NCI-H1092 treated with DMSO at 0.1 percent for 48 hours (cell line): Measurements from ENCODE around the gene GGA1.
"Not testable (repeated sequence)": the region's sequence is repeated elsewhere in the genome, so short reads cannot be mapped to it uniquely, and the experiment has no call there.

Experiments
- DNase-seq: peaks from one replicate; lab custom pipeline; 2025; lab: John Stamatoyannopoulos, UW

The GGA1 gene

DNA sequence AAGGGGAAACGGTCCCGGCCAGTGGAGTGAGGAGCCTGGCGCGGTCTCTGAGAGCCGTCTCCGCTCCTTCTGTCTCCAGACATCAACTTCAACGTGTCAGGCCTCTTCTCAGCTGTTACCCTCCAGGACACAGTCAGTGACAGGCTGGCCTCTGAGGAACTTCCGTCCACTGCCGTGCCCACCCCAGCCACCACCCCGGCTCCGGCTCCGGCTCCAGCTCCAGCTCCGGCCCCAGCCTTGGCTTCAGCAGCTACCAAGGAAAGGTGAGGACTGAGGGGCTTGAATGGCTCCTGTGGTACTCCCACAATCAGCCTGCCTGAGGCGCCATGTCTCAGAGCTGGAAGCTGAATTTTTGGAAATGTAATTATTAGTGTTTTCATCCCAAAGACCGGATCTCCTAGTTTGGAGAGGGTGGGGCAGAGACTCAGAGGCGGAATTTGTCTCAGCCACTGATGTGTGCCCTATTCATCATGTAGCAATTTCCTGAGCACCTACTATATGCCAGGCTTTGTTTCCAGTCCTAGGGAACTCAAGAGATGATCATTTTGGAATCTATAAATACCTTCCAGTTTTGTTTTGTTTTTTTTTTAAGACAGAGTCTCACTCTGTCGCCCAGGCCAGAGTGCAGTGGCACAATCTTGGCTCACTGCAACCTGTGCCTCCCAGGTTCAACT is 42.0 kb downstream of the GGA1 start:
- no peak for DNase-seq

- DNase-seq: no peak
These were observed 46.1 kb downstream of the GGA1 start for GRCh38 chr22:37654563-37655251.

DNA sequence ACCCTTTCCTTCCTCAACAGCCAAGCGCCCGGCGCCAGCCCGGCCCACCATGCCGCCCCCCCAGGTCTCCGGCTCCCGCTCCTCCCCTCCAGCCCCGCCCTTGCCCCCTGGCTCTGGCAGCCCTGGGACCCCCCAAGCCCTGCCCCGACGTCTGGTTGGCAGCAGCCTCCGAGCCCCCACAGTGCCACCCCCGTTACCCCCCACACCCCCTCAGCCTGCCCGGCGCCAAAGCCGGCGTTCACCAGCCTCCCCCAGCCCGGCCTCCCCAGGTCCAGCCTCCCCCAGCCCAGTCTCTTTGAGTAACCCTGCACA is 46.6 kb downstream of the GGA1 start:
- DNase-seq: no peak

DNA sequence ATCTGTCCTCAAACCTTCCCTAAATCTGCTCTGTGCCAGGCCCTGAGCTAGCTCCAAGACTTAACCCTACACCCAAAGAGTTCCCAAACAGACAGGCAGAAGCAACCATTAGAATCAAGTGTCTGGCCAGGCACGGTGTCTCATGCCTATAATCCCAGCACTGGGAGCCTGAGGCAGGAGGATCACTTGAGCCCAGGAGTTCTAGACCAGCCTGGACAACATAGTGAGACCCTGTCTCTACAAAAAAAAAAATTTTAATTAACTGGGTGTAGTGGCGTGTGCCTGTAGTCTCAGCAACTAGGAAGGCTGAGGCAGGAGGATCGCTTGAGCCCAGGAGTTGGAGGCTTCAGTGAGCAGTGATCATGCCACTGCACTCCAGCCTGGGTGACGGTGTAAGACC is 47.9 kb downstream of the GGA1 start:
- DNase-seq: not testable (repeated sequence)

- no peak for DNase-seq
These were observed 49.0 kb downstream of the GGA1 start for GRCh38 chr22:37657590-37658132.

DNA sequence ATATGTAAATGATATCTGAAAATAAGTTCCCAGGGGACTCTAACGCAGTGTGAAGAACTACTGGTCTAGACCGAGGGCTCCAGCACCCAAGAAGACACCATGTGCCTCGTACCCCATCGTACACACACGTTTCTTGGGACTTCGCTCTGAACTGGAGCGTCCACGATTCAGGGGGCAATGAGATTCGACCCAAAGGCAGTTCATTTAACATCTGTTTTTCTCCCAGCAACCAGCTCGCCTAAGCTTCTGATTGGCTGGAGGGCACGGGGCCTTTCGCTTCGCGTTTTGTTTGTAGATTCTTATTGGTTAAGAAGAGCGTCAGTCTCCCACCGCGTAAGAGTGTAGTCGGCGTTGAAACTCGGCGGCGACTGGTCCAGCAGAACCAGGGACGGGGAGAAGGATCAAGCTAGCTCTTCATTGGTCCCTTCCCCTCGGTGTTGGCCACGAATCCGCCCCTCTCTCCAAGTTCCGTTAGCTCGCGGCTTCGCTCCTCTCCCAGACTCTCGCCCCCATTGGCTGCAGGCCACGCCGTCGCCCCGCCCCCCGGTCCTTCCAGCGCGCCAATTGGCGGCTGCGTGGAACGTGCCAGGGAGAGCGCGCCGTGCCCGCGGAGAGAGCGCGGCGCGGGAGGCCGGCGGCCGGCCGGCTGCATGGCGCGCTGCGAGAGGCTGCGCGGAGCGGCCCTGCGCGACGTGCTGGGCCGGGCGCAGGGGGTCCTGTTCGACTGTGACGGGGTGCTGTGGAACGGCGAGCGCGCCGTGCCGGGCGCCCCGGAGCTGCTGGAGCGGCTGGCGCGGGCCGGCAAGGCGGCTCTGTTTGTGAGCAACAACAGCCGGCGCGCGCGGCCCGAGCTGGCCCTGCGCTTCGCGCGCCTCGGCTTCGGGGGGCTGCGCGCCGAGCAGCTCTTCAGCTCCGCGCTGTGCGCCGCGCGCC is 49.8 kb downstream of the GGA1 start, which contains the start of gene PDXP:
Gene PDXP, plus strand, starts transcription at position 591 of the 933 bp plus-strand sequence. Its CDS starts 60 bp downstream, at position 651.
- DNase-seq: peak; percentile 100

GRCh38 chr22:37659066-37659896 is 50.6 kb downstream of the GGA1 start:
- DNase-seq: peak; percentile 9

GRCh38 chr22:37659897-37660708 is 51.5 kb downstream of the GGA1 start:
- DNase-seq: no peak

- no peak for DNase-seq
These were observed 52.0 kb downstream of the GGA1 start for GRCh38 chr22:37660709-37661045.

DNA sequence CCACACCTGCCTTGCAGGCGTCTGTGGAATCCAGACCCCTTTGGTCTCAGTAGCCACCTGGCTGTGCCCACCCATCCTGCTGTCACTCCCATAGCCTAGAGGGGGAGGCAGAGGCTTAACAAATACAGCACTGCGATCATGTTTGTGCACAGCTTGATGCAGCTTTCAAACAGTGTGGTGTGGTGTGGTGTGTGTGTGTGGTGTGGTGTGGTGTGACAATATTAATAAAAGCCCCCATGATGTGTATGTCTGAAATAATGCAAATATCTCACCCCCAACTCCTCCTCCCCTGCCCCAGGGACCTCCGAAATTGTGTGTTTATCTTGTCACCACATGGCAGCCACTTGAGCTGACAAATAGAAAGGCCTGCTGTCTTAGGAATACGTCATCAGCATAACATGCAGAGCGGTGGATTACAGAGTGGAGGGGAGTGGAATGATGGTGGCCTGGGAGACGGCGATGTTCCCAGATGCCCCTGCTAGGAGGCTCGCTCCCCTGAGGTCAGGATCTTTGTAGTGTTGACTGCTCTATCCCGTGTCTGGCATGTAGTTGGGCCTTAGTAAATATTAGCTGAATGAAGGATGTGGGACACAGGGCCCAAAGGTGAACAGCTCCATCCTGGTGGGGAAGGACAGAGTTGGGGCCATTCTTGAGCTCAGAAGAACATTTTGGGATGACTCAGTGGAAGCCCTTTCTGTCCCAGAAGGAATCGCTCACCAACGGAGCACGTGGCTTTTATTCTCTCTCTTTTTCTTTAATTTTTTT is 52.7 kb downstream of the GGA1 start:
- peak; percentile 43 for DNase-seq

DNA sequence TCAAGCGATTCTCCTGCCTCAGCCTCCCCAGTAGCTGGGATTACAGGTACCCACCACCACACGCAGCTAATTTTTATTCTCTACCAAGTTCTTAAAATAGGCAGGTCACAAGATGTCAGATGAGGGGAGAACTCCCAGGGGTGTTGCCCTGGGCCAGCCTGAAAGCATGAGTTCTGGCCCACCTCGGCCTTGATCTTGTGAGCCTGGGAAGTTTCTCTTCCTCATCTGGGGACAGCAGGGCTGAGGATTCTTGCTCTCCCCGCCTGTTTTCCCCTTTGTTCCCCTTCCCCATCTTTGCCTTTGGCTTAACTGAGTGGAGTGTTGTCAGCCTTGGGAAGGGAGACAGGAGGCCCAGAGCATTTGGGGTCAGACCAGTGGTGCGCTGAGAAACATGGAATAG is 53.4 kb downstream of the GGA1 start:
- no peak for DNase-seq

- no peak for DNase-seq
These were observed 55.0 kb downstream of the GGA1 start for GRCh38 chr22:37663521-37664140.

DNA sequence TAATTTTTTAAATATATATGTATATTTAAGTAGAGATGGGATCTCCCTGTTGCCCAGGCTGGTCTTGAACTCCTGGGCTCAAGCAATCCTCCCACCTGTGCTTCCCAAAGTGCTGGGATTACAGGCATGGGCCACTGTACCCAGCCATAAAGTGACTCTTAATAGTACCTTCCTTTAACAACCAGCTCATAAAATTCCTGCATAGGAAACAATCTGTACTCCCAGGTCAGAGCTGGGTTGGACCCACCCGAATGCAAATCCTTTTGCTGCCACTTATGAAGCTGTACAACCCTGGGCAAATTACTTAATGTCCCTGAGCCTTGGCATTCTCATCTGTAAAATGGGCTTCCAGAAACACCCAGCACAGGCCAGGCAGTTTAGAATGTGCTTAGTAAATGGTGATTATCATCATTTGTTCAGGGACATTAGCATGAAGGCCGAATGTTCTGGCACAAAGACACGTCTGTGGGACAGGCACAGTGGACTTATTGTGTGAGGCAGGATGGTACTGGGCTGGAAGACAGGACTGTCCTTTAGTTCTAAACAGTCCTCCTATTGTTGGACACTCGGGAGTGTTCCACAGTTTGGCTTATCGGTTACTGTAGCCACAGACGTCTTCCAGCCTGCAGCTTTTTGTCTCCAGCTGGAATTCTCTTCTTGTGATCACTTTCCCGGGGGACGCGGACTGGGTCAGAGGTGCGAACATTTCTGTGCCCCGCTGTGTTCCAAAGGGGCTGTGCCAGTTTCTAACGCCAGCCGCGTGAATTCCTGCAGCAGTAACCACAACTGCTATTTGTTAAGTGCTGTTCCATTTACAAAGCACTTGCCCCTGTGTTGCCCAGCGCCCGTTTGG is 55.8 kb downstream of the GGA1 start:
- no peak for DNase-seq

DNA sequence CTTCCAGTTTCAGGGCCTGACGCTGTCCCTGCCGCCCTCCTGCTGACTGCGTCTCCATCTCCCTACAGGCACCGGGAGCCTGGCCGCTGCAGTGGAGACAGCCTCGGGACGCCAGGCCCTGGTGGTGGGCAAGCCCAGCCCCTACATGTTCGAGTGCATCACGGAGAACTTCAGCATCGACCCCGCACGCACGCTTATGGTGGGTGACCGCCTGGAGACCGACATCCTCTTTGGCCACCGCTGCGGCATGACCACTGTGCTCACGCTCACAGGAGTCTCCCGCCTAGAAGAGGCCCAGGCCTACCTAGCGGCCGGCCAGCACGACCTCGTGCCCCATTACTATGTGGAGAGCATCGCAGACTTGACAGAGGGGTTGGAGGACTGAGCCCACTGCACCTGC is 56.9 kb downstream of the GGA1 start:
- no peak for DNase-seq

GRCh38 chr22:37669586-37669985 is 61.0 kb downstream of the GGA1 start:
- DNase-seq: no peak

DNA sequence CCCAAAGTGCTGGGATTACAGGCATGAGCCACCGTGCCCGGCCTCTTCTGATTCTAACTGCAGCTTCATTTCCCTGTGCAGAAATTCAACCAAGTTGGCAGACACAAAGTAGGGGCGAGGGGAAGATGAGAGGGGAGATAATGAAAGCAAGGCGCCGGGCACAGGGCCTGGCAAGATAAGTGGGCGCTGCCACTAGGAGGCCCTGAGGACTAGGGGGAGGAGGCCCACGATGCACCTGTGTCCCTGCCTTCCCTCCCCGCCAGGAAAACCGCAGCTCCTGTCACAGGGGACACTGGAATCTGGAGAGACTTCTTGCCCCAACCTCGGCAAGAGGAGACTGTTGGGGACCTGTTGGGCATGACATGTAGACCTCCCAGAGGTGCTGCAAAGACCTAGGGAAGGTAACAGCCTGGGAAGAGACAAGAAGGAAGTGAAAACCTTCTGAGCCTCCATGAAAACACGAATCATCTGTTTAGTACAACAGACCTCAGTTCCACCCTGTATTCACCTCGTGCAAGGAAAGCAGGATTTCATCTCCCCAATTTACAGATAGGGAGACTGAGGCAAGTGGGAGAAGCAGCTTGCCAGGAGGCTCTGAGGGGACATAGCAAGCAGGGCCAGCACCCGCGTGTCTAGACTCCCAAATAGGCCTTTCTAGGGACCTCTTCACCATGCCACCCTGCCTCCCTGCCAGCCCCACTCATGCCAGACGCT is 63.7 kb downstream of the GGA1 start:
- no peak for DNase-seq

- no peak for DNase-seq
These were observed 64.4 kb downstream of the GGA1 start for GRCh38 chr22:37672920-37673455.

DNA sequence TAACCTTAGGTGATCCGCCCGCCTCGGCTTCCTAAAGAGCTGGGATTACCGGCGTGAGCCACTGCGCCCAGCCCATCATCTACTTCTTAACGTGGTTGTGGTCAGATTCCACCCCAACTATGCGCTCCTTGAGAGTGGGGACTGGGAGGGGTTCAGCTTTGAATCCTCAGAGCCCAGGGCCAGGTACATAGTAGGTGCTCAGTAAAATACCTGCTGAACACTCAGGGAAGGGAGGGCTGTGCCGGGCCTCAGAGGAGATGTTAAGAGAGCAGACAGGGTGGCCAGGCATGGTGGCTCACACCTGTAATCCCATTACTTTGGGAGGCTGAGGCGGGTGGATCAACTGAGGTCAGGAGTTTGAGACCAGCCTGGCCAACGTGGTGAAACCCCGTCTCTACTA is 65.6 kb downstream of the GGA1 start:
- DNase-seq: no peak
